Transverse colon (tissue), 4 donors: ENCODE results near the gene CNOT3. TPM values are rescaled to one million over a fixed set of nuclear protein-coding genes. Genes with fewer than 3 reads are reported as not detected.

Experiments used
- DNase-seq: peaks from one replicate; pipeline ENCODE4 v3.0.0-alpha.2; 2019
- H3K27ac ChIP-seq, 4 donors: fragments of 200-600 bp; sonication (generic); 2 replicates each; pipeline ENCODE4 v1.5.1; 2016 to 2018; ENCODE audit warnings: inconsistent platforms in 4 of 4
- H3K27me3 ChIP-seq: fragments of 200-600 bp; sonication (generic); 2 replicates; pipeline ENCODE4 v1.5.1; 2017; ENCODE audit warnings: inconsistent platforms
- H3K36me3 ChIP-seq, 4 donors: fragments of 200-600 bp; sonication (generic); 2 replicates each; pipeline ENCODE4 v1.5.1; 2017 to 2019; ENCODE audit warnings: inconsistent platforms in 4 of 4
- H3K4me1 ChIP-seq, 4 donors: fragments of 200-600 bp; sonication (generic); 2 replicates each; pipeline ENCODE4 v1.5.1; 2017 to 2020; ENCODE audit warnings: inconsistent platforms in 4 of 4
- H3K4me3 ChIP-seq, 4 donors: fragments of 200-600 bp; sonication (generic); 1 replicate in 1 of 4; 2 replicates in 3 of 4; pipeline versions ENCODE4 v1.5.1 to v1.6.1; 2017 to 2019; ENCODE audit warnings: inconsistent platforms in 4 of 4
- H3K9me3 ChIP-seq, 2 donors: fragments of 200-600 bp; sonication (generic); 2 replicates each; pipeline ENCODE4 v1.5.1; 2017 to 2019; ENCODE audit warnings: inconsistent platforms in 2 of 2
- CTCF ChIP-seq, 5 experiments: fragments of 200-600 bp in 3 of 5; fragments of 450-650 bp in 2 of 5; sonication (generic) in 3 of 5; IDR thresholded peaks; 1 replicate in 2 of 5; 2 replicates in 3 of 5; pipeline ENCODE4 v1.5.1; 2016 to 2017; ENCODE audit warnings: antibody characterized with exemption in 5 of 5, inconsistent platforms in 3 of 5, mild to moderate bottlenecking in 2 of 5, moderate library complexity in 1 of 5
- EP300 ChIP-seq: sonication (generic); formaldehyde crosslinking; IDR thresholded peaks from one replicate; pipeline ENCODE4 v1.6.1; 2017; ENCODE audit warnings: antibody characterized with exemption, low read depth
- POLR2A ChIP-seq: fragments of 450-650 bp; IDR thresholded peaks from one replicate; pipeline ENCODE4 v1.6.1; 2016; ENCODE audit warnings: antibody characterized with exemption, mild to moderate bottlenecking, moderate library complexity
- POLR2AphosphoS5 ChIP-seq, 3 donors: sonication (generic); formaldehyde crosslinking; IDR thresholded peaks; one replicate each; pipeline ENCODE4 v1.6.1; 2016; ENCODE audit warnings: antibody characterized with exemption in 3 of 3
- WGBS, 2 donors: methylation state at CpG; one replicate each; pipeline ENCODE4 v1.1.5; 2018; ENCODE audit warnings: low coverage in 1 of 2; 5-methylcytosine and 5-hydroxymethylcytosine counted together
- in situ Hi-C, 4 donors: fragments of 200-750 bp; cut with MboI; loops; one replicate each; pipeline versions ENCODE4 v1.15.0 to v1.15.1; 2017; ENCODE audit warnings: low sequenced_read_pairs in 3 of 4, low pct_ligation_motif_present in 1 of 4, low pct_unique_long_range_greater_than_20kb in 1 of 4
- intact Hi-C: fragments of 100-400 bp; cut with DNase I; formaldehyde crosslinking; loops from one replicate; pipeline ENCODE4 v1.15.1; 2023; ENCODE audit warnings: low total_unique reads
- total RNA-seq, 4 donors: library from RNA; depleted of rRNA; stranded (reverse); fragments of >200 nt; gene quantifications; one replicate each; pipeline ENCODE4 v1.1.0, GENCODE V29; 2016

CNOT3 gene
- total RNA-seq, 4 donors from 2014 or later = 28.1 to 85.7 (median 32.1) TPM

GRCh38 chr19:54186934-54187381, 49.4 kb downstream of the CNOT3 start:
- peak overlapping the region; percentile 80 to 99 (median 92) for H3K27ac ChIP-seq
- intact Hi-C loops (no loop called here), in situ Hi-C loops (no loop called here)
- TF ChIP-seq POLR2A (peak; percentile 88), POLR2AphosphoS5 (IDR thresholded peaks at IDR 0.05) (peak; percentile 76 to 89 (median 80)), CTCF (IDR thresholded peaks at IDR 0.05) (no peak), EP300 (no peak)
- H3K4me3 ChIP-seq = peak overlapping the region in 1 of 4 donors; percentile 8
- DNase-seq = peak; percentile 90
- no peaks in the 10 kb centered on the region for H3K27me3 ChIP-seq
- 55% methylated on average over 11 of the region's 11 CpGs; no CpG with 5 or more reads in 1 of the 2 donors for WGBS, 2 donors
- no peaks in the 10 kb centered on the region for H3K9me3 ChIP-seq
- H3K36me3 ChIP-seq = no peaks in the 10 kb centered on the region
- H3K4me1 ChIP-seq = peaks cover 13 to 31% (median 25%) of the 10 kb centered on the region in 4 donors

GRCh38 chr19:54188215-54188871, 50.8 kb downstream of the CNOT3 start:
- 24% methylated on average over 12 of the region's 12 CpGs; no CpG with 5 or more reads in 1 of the 2 donors for WGBS, 2 donors
- no peak for DNase-seq

GRCh38 chr19:54189145-54189734, 51.7 kb downstream of the CNOT3 start, which contains the start of gene MBOAT7:
Gene MBOAT7, minus strand, starts transcription at chr19:54189580. Its CDS starts 1,072 bp downstream, at chr19:54188508.
- H3K36me3 ChIP-seq = peaks cover 0 to 12% (median 2%) of the 10 kb centered on the region in 4 donors
- 0% methylated on average over 48 of the region's 64 CpGs; no CpG with 5 or more reads in 1 of the 2 donors for WGBS, 2 donors

More at GRCh38 chr19:54188215-54188871, 50.8 kb downstream of the CNOT3 start:
- Histone ChIP-seq H3K4me3 (peak overlapping the region; percentile 71 to 97 (median 80)), H3K36me3 (peaks cover 0 to 4% (median 2%) of the 10 kb centered on the region in 4 donors), H3K4me1 (peaks cover 16 to 41% (median 29%) of the 10 kb centered on the region in 4 donors), H3K27me3 (no peaks in the 10 kb centered on the region), H3K27ac (peak overlapping the region; percentile 92 to 99 (median 95)), H3K9me3 (no peaks in the 10 kb centered on the region)
- intact Hi-C loops (no loop called here), in situ Hi-C loops (no loop called here)
- TF ChIP-seq POLR2A = no peak
- no peak for TF ChIP-seq EP300
- TF ChIP-seq CTCF (IDR thresholded peaks at IDR 0.05) = no peak
- no peak for TF ChIP-seq POLR2AphosphoS5 (IDR thresholded peaks at IDR 0.05)

More at GRCh38 chr19:54189145-54189734, 51.7 kb downstream of the CNOT3 start, which contains the start of gene MBOAT7:
- intact Hi-C loops = no loop called here
- Histone ChIP-seq H3K9me3 (no peaks in the 10 kb centered on the region), H3K27me3 (no peaks in the 10 kb centered on the region), H3K4me1 (peaks cover 16 to 41% (median 29%) of the 10 kb centered on the region in 4 donors), H3K4me3 (peak within 1 kb of the TSS; percentile 71 to 97 (median 80)), H3K27ac (peak within 1 kb of the TSS; percentile 92 to 99 (median 95))
- TF ChIP-seq POLR2A (peak; percentile 75), CTCF (IDR thresholded peaks at IDR 0.05) (peak in 3 of 5 experiments; percentile 15 to 33 (median 28)), EP300 (no peak), POLR2AphosphoS5 (IDR thresholded peaks at IDR 0.05) (peak; percentile 78 to 84 (median 82))
- no peak for DNase-seq
- in situ Hi-C loops = no loop called here
